BLaER1 (cell line): ENCODE results near the gene LGR4.
"Not testable (repeated sequence)": the region's sequence is repeated elsewhere in the genome, so short reads cannot be mapped to it uniquely, and the experiment has no call there.

ENCODE experiments used
- H3K27ac ChIP-seq: shearing (Covaris generic); formaldehyde crosslinking; 2 replicates; pipeline ENCODE4 v1.8.1; 2022
- H3K27me3 ChIP-seq: shearing (Covaris generic); formaldehyde crosslinking; 2 replicates; pipeline ENCODE4 v1.8.1; 2022
- H3K36me3 ChIP-seq: shearing (Covaris generic); formaldehyde crosslinking; 2 replicates; pipeline ENCODE4 v1.8.1; 2022
- H3K4me1 ChIP-seq: shearing (Covaris generic); formaldehyde crosslinking; 2 replicates; pipeline ENCODE4 v1.8.1; 2022
- H3K4me2 ChIP-seq: shearing (Covaris generic); formaldehyde crosslinking; 2 replicates; pipeline ENCODE4 v1.8.1; 2022
- H3K4me3 ChIP-seq: shearing (Covaris generic); formaldehyde crosslinking; 2 replicates; pipeline ENCODE4 v1.8.1; 2022
- H3K9ac ChIP-seq: shearing (Covaris generic); formaldehyde crosslinking; 2 replicates; pipeline ENCODE4 v1.8.1; 2022
- H3K9me3 ChIP-seq: shearing (Covaris generic); formaldehyde crosslinking; 2 replicates; pipeline ENCODE4 v1.8.1; 2022
- H4K20me1 ChIP-seq: shearing (Covaris generic); formaldehyde crosslinking; 2 replicates; pipeline ENCODE4 v1.8.1; 2022
- Cebpa-rat ChIP-seq: shearing (Covaris generic); IDR thresholded peaks from 2 replicates; pipeline ENCODE4 v1.8.1; 2022

Gene LGR4, protein sequence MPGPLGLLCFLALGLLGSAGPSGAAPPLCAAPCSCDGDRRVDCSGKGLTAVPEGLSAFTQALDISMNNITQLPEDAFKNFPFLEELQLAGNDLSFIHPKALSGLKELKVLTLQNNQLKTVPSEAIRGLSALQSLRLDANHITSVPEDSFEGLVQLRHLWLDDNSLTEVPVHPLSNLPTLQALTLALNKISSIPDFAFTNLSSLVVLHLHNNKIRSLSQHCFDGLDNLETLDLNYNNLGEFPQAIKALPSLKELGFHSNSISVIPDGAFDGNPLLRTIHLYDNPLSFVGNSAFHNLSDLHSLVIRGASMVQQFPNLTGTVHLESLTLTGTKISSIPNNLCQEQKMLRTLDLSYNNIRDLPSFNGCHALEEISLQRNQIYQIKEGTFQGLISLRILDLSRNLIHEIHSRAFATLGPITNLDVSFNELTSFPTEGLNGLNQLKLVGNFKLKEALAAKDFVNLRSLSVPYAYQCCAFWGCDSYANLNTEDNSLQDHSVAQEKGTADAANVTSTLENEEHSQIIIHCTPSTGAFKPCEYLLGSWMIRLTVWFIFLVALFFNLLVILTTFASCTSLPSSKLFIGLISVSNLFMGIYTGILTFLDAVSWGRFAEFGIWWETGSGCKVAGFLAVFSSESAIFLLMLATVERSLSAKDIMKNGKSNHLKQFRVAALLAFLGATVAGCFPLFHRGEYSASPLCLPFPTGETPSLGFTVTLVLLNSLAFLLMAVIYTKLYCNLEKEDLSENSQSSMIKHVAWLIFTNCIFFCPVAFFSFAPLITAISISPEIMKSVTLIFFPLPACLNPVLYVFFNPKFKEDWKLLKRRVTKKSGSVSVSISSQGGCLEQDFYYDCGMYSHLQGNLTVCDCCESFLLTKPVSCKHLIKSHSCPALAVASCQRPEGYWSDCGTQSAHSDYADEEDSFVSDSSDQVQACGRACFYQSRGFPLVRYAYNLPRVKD

DNA sequence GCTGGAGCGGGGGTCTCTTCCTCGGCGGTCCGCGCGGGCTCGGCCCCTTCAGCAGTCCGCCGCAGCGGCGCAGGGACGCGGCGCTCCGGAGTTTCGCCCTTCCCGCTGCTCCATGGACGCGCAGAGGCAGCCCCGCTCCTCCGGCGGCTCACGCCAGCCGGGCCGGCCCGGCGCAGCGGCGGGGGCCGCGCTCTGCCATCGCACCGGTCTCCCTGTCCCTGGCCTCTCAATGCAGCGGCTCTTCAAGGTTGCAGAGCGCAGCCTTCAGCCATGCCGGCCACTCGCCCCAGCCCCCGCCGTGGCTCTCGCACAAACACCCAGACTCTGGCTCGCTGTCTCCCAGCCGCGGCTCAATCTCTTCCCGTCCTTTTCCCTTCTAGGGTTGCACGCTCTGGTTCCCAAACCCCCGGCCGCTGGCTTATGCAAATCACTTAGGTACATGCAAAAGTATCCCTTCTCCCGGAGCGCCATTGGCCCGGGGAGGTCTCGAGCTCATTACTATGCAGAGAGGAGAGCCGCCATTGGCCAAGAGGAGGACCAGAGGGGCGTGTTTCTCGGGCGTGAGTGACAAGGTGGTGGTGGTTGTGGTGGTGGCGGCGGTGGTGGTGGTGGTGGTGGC, at the start of gene LGR4:
Gene LGR4 (minus strand): TSS at position 393 of the 619 bp plus-strand sequence. CDS start 488 bp downstream, outside the sequence.
- Histone ChIP-seq H3K4me2 (peak within 1 kb of the TSS; percentile 96), H3K9me3 (no peaks in the 10 kb centered on the region)

DNA sequence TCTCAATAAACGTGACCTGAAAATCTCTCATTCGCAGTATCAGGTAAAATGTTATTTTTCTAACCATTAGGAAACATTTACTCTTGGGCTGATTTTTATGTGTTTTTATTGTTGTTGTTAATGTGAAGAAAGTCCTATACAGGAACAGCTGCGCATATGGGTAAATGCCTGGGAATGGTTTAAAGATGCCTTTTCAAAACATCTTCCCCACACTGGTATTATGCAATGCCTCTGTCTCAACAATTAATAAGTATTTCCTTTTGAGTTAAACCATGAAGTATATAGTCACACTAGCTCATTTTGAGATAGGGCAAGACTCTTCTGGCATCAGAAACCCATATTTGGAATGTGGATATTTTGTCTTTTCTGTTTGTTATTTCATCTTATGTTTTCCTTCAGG, 47.6 kb upstream of the LGR4 start:
- no peak overlapping the region for H3K27ac ChIP-seq
- H3K4me1 ChIP-seq = no peaks in the 10 kb centered on the region
- H3K36me3 ChIP-seq = no peaks in the 10 kb centered on the region
- no peak overlapping the region for H3K4me3 ChIP-seq
- H3K9me3 ChIP-seq = no peaks in the 10 kb centered on the region
- no peaks in the 10 kb centered on the region for H4K20me1 ChIP-seq
- H3K9ac ChIP-seq = no peak overlapping the region
- H3K27me3 ChIP-seq = no peaks in the 10 kb centered on the region
- no peak overlapping the region for H3K4me2 ChIP-seq
- no peak for TF ChIP-seq Cebpa-rat

More for the DNA sequence above, at the start of gene LGR4:
- Histone ChIP-seq H3K27ac (peak within 1 kb of the TSS; percentile 75), H3K4me3 (peak within 1 kb of the TSS; percentile 86), H3K36me3 (no peaks in the 10 kb centered on the region), H4K20me1 (no peaks in the 10 kb centered on the region), H3K9ac (peak within 1 kb of the TSS; percentile 77), H3K27me3 (peaks cover 9% of the 10 kb centered on the region), H3K4me1 (peaks cover 11% of the 10 kb centered on the region)
- TF ChIP-seq Cebpa-rat = no peak

DNA sequence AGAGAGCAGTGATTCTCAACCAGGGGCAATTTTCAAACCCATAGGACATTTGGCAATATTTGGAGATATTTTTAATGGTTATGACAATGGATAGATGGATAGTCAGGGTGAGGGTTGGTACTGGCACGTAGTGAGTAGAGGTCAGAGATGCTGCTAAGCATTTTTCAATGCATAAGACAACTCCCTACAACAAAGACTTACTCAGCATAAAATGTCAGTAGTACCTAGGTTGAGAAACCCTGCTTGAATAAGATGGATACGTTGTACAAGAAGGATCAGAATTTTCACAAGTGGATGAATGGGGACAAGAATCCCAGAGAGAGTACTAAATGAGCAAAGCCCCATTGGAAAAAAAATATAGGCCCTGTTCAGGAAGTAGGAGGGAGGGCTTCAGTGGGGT, 45.9 kb upstream of the LGR4 start:
- H3K9ac ChIP-seq = no peak overlapping the region
- no peak overlapping the region for H3K4me2 ChIP-seq
- no peak for TF ChIP-seq Cebpa-rat
- no peaks in the 10 kb centered on the region for H3K27me3 ChIP-seq
- H4K20me1 ChIP-seq = no peaks in the 10 kb centered on the region
- no peak overlapping the region for H3K4me3 ChIP-seq
- no peaks in the 10 kb centered on the region for H3K36me3 ChIP-seq
- H3K4me1 ChIP-seq = no peaks in the 10 kb centered on the region
- H3K27ac ChIP-seq = no peak overlapping the region
- H3K9me3 ChIP-seq = 0 out of 2 replicates have a peak, but pooled peaks cover 4% of the 10 kb centered on the region

DNA sequence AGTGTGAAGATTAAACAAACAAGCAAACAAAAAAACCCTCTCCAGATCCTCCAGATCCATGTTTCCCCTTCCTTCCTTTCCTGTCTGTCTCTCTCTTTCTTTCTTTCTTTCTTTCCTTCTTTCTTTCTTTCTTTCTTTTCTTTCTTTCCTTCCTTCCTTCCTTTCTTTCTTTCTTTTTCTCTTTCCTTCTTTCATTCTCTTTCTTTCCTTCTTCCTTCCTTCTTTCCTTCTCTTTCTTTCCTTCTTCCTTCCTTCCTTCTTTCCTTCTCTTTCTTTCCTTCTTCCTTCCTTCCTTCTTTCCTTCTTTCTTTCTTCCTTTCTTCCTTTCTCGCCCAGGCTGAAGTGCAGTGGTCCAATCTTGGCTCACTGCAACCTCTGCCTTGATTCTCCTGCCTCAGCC, 44.9 kb upstream of the LGR4 start:
- not testable (repeated sequence) for H3K4me3 ChIP-seq, H3K9ac ChIP-seq, H3K4me2 ChIP-seq, H3K27me3 ChIP-seq, H3K9me3 ChIP-seq, H4K20me1 ChIP-seq, H3K36me3 ChIP-seq, H3K4me1 ChIP-seq, H3K27ac ChIP-seq

DNA sequence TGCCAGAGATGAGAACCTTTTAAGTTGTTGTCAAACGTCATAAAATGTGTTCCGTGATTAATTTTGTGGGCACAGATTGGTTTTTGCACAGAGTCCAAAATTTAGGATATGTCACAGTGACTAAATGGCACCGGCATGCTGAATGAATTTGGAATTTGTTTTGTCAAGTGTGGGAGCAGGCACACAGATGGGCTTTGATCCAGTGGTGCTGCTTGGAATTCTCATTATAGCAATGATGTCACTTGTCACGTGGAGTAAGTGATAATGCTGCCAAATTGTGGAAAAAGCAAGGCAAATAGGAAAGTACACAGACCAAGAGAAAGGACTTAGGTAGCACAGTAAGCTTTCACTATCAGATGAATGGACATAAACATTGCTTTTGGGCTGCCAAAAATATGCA, 42.0 kb upstream of the LGR4 start:
- Histone ChIP-seq H3K9me3 (0 out of 2 replicates have a peak, but pooled peaks cover 4% of the 10 kb centered on the region), H3K9ac (no peak overlapping the region), H3K4me1 (no peaks in the 10 kb centered on the region), H3K27ac (no peak overlapping the region), H3K27me3 (no peaks in the 10 kb centered on the region), H4K20me1 (no peaks in the 10 kb centered on the region), H3K4me3 (no peak overlapping the region), H3K36me3 (no peaks in the 10 kb centered on the region), H3K4me2 (no peak overlapping the region)
- no peak for TF ChIP-seq Cebpa-rat

DNA sequence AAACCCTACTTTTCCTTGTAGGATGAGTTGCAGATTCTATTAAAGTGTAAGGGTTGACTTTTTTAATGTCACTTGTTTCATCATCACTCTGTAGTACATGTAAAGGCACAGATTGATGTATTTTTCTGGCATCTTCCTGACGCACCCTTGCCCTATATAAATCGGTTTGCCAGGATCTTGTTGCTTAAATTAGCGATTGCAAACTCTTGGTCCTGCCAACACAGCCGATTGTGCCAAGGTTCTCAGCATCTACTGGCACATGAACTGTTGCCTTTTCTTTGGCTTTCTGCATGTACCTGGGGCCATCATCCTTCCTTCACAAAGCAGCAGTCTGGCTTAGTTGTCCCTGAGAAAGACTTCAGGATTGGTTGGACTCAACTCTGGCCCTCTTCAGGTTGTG, 41.5 kb upstream of the LGR4 start:
- TF ChIP-seq Cebpa-rat = no peak
- Histone ChIP-seq H4K20me1 (no peaks in the 10 kb centered on the region), H3K27ac (no peak overlapping the region)

DNA sequence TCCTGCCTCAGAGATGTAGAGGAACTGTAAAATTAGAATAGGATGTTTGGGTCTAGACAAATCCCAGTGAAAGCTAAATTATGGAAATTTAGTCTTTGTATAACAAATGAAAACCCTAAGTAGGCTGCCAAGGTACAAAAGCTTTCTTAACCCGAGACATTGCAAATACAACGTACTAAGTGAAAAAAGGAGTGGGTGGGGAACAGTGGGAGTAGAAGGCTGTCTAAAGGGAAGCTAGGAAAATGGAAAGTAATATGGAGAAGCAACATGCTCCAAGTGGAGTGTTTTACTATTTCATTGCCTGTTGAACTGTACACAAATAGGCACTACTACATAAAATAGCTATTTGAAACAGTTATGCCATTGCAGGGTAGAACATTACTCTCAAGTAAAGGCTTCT, 40.8 kb upstream of the LGR4 start:
- Histone ChIP-seq H3K27ac (no peak overlapping the region), H3K4me2 (no peak overlapping the region), H3K4me3 (no peak overlapping the region), H4K20me1 (no peaks in the 10 kb centered on the region), H3K9me3 (0 out of 2 replicates have a peak, but pooled peaks cover 4% of the 10 kb centered on the region), H3K36me3 (no peaks in the 10 kb centered on the region), H3K9ac (no peak overlapping the region), H3K27me3 (no peaks in the 10 kb centered on the region), H3K4me1 (no peaks in the 10 kb centered on the region)
- no peak for TF ChIP-seq Cebpa-rat

More for the DNA sequence above, 41.5 kb upstream of the LGR4 start:
- Histone ChIP-seq H3K9ac (no peak overlapping the region), H3K4me2 (no peak overlapping the region), H3K36me3 (no peaks in the 10 kb centered on the region), H3K27me3 (no peaks in the 10 kb centered on the region), H3K4me3 (no peak overlapping the region), H3K4me1 (no peaks in the 10 kb centered on the region), H3K9me3 (0 out of 2 replicates have a peak, but pooled peaks cover 4% of the 10 kb centered on the region)

DNA sequence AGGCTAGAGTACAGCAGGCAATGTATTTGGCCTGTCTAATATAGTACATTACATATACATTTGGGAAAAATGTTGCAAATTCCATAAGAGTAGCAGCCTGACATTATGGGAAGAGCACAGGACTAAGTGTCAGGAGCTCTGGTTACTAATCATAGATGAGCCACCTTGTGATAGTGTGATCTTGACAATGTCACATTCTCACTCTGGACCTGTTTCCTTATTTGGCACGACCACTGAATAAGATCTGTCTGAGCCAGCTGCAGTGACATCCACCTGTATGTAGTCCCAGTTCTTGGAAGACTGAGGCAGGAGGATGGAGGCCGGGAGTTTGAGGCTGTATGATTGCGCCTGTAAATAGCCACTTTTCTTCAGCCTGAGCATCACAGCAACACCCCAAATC, 39.6 kb upstream of the LGR4 start:
- Histone ChIP-seq H3K4me1 (0 out of 2 replicates have a peak, but pooled peaks cover 4% of the 10 kb centered on the region), H3K9me3 (0 out of 2 replicates have a peak, but pooled peaks cover 4% of the 10 kb centered on the region), H3K4me3 (no peak overlapping the region), H4K20me1 (no peaks in the 10 kb centered on the region), H3K4me2 (no peak overlapping the region), H3K27ac (no peak overlapping the region), H3K9ac (no peak overlapping the region), H3K27me3 (no peaks in the 10 kb centered on the region), H3K36me3 (no peaks in the 10 kb centered on the region)
- TF ChIP-seq Cebpa-rat = no peak

DNA sequence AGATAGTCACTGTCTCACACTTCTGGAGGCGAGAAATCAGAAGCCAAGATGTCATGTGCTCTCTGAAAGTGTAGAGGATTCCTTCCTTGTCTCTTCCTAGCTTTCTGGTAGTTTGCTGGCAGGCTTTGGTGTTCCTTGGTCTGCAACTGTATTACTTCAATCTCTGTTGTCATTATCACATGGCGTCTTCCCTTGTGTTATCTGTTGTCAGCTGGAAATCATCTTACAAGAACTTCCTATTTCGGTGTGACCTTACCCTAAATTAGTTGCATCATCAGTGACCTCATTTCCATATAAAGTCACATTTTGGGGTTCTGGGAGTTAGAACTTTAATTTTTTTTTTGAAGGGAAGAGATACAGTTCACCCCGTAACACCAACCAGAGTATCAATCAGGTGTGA, 37.3 kb upstream of the LGR4 start:
- no peak for TF ChIP-seq Cebpa-rat
- peaks cover 17% of the 10 kb centered on the region for H3K4me1 ChIP-seq

More for the DNA sequence above, 37.3 kb upstream of the LGR4 start:
- H3K27me3 ChIP-seq = no peaks in the 10 kb centered on the region
- no peak overlapping the region for H3K27ac ChIP-seq
- H3K9ac ChIP-seq = no peak overlapping the region
- H3K9me3 ChIP-seq = 0 out of 2 replicates have a peak, but pooled peaks cover 4% of the 10 kb centered on the region
- H4K20me1 ChIP-seq = peaks cover 14% of the 10 kb centered on the region; the same call in 1 of the 2 replicates
- H3K36me3 ChIP-seq = no peaks in the 10 kb centered on the region
- no peak overlapping the region for H3K4me2 ChIP-seq
- no peak overlapping the region for H3K4me3 ChIP-seq
